Suprapubic skin (tissue), 4 donors: ENCODE data around the gene TNRC6B.

Source experiments
- POLR2A ChIP-seq, 2 donors: fragments of 450-650 bp; IDR thresholded peaks; one replicate each; pipeline ENCODE4 v1.6.1; 2017; ENCODE audit warnings: antibody characterized with exemption in 2 of 2, mild to moderate bottlenecking in 2 of 2, moderate library complexity in 2 of 2
- POLR2AphosphoS5 ChIP-seq, 3 donors: sonication (generic); formaldehyde crosslinking; IDR thresholded peaks; one replicate each; pipeline ENCODE4 v1.6.1; 2017; ENCODE audit warnings: antibody characterized with exemption in 3 of 3
- TF ChIP-seq, protein P1 (sequence below), 2 donors: fragments of 200-600 bp in 1 of 2; fragments of 450-650 bp in 1 of 2; sonication (generic) in 1 of 2; IDR thresholded peaks; one replicate each; pipeline ENCODE4 v1.5.1; 2016 to 2019; ENCODE audit warnings: antibody characterized with exemption in 2 of 2, mild to moderate bottlenecking in 1 of 2, moderate library complexity in 1 of 2

DNA sequence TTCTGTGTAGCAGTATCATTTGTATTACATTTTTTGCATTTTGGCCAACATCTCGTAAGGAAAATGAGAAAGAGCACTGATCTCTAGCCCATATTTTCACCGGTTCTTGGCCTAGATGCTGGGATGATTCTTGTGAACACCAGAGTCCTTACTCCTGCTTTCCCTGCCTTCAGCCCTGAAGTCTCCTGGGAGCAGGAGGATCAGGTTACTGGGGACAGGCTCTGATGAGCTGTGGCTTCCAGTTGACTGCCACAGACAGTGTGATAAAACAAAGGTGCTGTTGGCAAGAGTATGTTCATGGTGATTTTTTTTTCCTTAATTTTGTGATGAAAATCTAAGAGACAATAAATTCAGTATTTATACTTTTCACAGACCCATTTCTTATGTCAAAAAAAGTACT lies 134.3 kb downstream of the TNRC6B start:
- TF ChIP-seq POLR2AphosphoS5 (IDR thresholded peaks at IDR 0.05) (no peak), POLR2A (IDR thresholded peaks at IDR 0.05) (no peak)
- TF ChIP-seq, protein P1, sequence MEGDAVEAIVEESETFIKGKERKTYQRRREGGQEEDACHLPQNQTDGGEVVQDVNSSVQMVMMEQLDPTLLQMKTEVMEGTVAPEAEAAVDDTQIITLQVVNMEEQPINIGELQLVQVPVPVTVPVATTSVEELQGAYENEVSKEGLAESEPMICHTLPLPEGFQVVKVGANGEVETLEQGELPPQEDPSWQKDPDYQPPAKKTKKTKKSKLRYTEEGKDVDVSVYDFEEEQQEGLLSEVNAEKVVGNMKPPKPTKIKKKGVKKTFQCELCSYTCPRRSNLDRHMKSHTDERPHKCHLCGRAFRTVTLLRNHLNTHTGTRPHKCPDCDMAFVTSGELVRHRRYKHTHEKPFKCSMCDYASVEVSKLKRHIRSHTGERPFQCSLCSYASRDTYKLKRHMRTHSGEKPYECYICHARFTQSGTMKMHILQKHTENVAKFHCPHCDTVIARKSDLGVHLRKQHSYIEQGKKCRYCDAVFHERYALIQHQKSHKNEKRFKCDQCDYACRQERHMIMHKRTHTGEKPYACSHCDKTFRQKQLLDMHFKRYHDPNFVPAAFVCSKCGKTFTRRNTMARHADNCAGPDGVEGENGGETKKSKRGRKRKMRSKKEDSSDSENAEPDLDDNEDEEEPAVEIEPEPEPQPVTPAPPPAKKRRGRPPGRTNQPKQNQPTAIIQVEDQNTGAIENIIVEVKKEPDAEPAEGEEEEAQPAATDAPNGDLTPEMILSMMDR (IDR thresholded peaks at IDR 0.05), result no peak
